GM10266 (cell line): ENCODE results near the gene CCZ1.
"Not testable (repeated sequence)": the region's sequence is repeated elsewhere in the genome, so short reads cannot be mapped to it uniquely, and the experiment has no call there.

Experiments
- DNase-seq: peaks from one replicate; pipeline ENCODE4 v3.0.0; 2012; ENCODE audit errors: extremely low spot score
- TF ChIP-seq, protein P1 (sequence below): IDR thresholded peaks from 2 replicates; pipeline ENCODE4 v1.5.1; 2012; ENCODE audit warnings: mild to moderate bottlenecking, low read depth; ENCODE audit not compliant: control insufficient read depth, insufficient read depth; ENCODE audit errors: missing control alignments

CCZ1 gene

DNA sequence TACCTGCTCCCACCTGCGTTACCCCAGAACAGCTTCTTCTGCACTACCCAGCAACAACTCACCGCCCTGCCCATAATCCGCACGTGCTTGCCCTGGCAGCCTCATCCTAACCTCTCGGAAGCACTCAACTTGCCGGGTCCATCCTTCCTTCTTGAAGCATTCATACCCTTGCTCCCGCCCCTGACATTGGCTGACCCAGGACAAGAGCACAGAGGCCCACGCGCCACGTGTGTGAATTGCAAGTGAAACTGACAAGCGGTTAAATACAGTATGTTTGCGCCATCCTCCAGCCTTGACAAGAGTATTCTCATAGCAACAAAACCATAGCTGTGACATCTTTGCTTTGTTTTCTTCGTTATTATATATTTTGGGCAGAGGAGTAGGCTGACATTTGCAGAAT lies 28.8 kb upstream of the CCZ1 start:
- TF ChIP-seq, protein P1, sequence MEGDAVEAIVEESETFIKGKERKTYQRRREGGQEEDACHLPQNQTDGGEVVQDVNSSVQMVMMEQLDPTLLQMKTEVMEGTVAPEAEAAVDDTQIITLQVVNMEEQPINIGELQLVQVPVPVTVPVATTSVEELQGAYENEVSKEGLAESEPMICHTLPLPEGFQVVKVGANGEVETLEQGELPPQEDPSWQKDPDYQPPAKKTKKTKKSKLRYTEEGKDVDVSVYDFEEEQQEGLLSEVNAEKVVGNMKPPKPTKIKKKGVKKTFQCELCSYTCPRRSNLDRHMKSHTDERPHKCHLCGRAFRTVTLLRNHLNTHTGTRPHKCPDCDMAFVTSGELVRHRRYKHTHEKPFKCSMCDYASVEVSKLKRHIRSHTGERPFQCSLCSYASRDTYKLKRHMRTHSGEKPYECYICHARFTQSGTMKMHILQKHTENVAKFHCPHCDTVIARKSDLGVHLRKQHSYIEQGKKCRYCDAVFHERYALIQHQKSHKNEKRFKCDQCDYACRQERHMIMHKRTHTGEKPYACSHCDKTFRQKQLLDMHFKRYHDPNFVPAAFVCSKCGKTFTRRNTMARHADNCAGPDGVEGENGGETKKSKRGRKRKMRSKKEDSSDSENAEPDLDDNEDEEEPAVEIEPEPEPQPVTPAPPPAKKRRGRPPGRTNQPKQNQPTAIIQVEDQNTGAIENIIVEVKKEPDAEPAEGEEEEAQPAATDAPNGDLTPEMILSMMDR, result no peak
- DNase-seq, result no peak

DNA sequence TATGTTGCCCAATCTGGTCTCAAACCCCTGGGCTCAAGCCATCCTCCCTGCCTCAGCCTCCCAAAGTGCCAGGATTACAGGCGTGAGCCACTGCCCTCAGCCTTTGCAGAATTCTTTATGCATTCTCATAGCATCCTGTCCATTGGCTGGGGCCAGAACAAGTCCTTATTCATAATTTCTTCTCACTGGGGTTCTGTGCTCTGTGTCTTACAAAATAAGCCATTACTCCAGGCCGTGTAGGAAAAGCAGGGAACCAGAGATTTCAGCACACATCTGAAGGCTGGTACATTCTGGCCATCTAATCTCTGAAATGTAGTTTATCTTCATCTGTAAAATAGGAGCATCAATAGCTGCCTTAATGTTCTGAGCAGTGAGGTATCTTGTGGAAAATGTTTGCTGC lies 28.2 kb upstream of the CCZ1 start:
- TF ChIP-seq, protein P1, result no peak
- no peak for DNase-seq

DNA sequence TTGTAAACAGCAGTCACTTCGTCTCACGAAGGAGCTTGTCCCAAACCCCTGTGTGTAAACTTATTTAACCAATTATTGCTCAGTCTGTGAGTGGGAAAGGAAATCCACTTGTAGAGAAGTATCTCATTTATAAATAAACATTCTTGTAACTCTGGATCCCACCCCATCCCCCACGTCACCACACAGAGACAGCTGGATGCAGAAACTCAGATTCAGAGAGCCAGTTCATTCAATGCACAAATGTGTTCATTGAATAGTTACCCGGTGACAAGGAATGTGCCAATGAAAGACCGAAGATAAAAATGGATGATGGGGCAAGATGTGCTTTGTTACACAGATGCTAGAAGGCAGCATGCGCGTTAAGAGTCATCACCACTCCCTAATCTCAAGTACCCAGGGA lies 26.2 kb upstream of the CCZ1 start:
- TF ChIP-seq, protein P1, result no peak

DNA sequence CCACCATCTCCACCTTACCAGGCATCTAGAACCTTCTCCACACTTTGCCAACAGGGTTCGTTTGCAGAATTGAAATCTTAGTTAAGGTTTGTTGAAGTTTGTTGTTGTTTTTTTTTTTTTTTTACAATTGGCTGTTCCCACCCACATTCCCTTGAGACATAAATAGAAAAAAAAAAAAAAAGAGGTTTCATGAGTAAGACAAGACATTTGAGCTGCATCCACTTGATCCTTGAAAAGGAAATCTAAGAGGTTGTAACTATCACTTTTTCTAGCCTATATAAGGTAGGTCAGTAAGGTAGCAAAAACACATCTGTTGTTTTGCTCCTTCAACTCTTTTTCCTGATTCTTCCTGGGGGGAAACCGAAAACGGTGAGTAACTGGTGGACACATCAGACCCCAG lies 18.9 kb upstream of the CCZ1 start:
- DNase-seq, result not testable (repeated sequence)

More for the DNA sequence above, 26.2 kb upstream of the CCZ1 start:
- no peak for DNase-seq

DNA sequence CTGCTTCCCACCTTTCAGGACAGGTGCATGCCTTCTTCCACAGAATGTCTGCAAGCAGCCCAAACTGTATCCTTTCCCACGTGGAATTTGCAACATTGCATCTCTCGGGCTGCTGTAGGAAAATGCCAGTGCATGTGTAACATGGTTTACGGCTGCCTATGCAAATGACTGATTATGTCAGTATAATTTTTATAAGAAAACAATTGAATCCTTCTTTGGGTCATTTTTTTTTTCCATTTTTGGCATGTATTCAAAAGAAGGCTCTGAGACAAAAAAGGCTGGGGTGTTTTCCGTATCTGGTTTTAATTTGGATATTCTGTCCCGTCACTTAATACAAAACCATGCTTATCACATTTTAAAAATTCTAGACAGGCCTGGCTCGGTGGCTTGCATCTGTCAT lies 18.4 kb upstream of the CCZ1 start:
- not testable (repeated sequence) for DNase-seq

DNA sequence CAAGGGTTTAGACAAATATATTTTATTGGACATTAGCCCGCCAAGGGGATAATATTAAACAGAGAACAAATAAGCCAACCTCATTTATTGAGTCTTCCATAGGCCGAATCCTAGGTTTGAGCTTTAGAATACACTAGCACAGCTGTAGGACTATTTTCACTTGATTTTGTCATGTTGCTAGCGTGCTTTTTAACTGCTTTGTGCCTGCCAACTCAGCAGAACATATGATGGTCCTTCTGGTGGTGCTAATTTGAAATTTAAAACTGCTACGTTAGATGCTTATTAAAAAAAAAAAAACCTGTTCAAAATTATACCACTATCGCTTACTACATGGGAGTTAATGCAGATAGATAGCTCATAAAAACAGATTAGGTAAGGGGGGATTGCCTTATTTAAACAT lies 14.1 kb upstream of the CCZ1 start:
- DNase-seq, result not testable (repeated sequence)

DNA sequence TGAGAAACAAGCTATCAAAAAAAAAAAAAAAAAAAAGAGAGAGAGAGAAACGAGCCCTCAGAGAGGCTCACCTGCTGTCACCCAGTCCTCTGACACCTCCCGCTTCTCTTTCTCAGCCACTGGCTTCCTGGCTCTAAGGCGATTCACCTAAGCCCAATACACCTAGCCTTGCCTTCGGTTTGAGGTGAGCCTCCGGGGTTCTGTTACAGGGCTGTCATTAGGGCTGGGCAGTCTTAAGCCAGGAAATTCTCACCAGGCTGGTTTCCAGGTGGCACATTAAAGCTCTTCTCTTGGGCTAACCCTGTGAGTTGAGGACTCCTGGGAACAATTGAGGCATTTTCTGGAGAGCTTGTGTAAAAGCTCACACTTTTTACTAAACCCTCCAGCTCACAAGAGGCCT lies 10.5 kb upstream of the CCZ1 start:
- DNase-seq, result not testable (repeated sequence)

DNA sequence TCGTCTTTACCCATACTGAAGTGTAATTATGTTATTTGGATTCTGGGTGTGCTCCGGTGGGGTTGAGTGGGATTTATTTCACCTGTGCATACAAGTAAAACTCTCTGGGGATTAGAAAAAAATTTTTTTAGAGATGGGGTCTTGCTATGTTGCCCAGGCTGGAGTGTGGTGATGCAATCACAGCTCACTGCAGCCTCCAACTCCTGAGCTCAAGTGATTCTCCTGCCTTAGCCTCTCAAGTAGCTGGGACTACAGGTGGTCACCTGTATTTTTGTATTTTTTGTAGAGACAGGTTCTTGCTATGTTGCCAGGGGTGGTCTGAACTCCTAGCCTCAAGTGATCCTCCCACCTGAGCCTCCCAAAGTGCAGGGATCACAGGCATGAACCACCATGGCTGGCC lies 8.3 kb upstream of the CCZ1 start:
- not testable (repeated sequence) for DNase-seq

DNA sequence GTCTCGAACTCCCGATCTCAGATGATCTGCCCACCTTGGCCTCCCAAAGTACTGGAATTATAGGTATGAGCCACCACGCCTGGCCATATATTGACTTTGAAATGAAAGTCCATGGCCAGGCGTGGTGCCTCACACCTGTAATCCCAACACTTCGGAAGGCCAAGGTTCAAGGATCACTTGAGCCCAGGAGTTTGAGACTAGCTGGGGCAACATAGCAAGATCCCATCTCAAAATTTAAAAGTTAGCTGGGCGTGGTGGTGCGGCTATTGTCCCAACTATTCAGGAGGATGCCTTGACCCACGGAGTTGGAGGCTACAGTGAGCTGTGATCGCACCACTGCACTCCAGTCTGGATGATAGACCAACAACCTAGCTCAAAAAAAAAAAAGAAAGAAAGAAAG lies 6.0 kb upstream of the CCZ1 start:
- DNase-seq, result no peak
- TF ChIP-seq, protein P1, result no peak

DNA sequence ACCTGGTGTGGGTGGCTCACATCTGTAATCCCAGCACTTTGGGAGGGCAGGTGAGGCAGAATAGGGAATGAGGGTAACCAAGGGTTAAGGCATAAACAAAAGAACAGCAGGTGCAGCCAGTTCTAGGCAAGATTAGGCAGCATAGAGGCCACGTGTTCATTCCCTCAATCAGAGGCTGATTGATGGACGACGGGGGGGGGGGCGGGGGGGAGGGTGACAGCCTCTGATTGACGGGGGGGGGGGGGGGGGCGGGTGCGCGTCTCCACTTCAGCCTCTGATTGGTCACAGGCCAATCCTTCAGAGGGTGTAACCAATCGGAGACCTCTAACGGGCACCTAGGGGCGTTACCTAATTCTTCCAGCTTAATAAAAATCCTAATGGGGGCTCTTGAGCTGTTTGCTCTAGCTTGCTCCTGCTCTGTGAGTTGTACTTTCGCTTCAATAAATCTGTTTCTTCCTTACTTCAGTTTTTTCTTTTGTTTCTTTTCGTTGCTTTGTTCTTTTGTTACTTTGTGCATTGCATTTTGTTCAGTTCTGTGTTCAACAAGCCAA lies 1.1 kb upstream of the CCZ1 start:
- not testable (repeated sequence) for DNase-seq

DNA sequence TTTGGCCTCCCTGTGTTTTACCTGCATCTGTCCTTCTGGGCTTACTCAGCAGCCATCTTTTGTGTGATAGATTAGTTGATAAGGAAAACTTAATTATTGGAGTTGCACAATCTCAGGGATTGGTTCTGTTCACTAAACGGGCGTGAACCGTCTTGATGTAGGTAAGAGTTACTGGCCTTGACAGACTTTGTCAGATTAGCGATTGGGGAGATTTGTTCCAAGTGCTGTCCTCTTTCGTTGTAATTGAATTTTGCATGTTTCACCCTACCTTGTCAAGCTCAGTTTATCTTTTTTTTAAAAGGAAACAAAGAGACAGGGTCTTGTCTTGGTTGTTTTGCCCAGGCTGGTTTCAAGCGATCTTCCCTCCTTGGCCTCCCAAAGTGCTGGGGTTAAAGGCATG lies 4.5 kb downstream of the CCZ1 start:
- DNase-seq, result not testable (repeated sequence)

DNA sequence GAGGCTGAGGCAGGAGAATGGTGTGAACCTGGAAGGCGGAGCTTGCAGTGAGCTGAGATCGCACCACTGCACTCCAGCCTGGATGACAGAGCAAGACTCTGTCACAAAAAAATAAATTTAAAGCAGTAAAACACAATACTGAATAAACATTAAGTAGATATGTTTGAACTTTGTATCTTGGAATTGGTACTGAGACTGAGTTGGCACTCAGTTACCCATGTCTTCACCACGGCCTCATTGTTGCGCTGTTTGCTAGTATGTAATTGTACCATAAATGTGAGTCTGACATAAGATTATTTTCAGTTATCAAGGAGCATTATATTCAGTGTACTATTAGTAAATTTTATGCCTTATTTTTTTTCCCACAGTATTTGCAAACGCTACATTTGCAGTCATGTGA lies 6.2 kb downstream of the CCZ1 start:
- DNase-seq, result not testable (repeated sequence)

DNA sequence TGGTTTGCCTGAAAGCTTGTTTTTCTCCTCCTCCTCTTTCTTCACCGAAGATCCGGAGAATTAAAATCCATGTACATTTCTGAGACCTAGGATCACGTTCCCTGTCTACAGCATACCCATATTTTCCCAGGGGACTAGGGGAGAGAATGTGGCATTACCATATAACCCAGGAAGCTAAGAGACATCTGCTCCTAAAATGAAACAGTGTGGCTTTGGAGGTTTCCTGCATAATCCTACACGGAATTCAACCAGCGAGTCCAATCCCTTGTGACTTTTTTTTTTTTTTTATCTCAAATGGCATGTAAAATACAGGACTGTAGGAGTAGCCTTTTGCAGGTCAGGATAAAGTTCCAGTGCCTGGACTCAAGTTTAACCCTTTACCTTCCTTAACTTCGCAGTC lies 10.3 kb downstream of the CCZ1 start:
- DNase-seq, result not testable (repeated sequence)

DNA sequence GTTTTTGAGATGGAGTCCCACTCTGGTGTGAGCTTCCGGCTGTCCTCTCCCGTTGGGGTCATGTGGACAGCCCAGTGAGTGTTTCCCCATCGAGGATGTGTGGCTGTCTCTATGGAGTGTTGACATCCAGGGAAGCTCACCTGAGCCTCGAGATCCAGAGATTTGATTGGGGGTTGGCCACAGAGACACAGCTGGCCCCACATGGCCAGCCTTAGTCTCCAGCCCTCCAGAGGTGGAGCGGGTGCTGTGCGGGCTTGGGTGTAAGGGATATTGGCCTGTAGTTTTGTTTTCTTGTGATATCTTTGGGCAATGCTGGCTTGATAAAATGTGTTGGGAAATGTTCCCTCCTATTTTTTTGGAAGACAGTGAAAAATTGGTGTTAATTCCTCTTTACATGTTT lies 18.0 kb downstream of the CCZ1 start:
- DNase-seq, result not testable (repeated sequence)

DNA sequence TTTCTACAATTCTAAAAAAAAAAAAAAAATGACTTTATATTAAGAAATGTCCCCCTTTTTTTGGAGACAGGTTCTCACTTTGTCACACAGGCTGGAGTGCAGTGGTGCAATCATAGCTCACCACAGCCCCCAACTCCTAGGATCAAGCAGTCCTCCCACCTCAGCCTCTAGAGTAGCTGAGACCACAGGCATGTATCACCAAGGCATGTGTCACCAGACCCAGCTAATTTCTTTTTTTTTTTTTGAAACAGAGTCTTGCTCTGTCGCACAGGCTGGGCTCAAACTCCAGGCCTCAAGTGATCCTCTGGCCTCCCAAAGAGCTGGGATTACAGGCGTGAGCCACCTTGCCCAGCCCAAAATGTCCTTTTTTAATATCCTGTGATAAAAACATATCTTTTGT lies 25.6 kb downstream of the CCZ1 start:
- DNase-seq, result not testable (repeated sequence)

DNA sequence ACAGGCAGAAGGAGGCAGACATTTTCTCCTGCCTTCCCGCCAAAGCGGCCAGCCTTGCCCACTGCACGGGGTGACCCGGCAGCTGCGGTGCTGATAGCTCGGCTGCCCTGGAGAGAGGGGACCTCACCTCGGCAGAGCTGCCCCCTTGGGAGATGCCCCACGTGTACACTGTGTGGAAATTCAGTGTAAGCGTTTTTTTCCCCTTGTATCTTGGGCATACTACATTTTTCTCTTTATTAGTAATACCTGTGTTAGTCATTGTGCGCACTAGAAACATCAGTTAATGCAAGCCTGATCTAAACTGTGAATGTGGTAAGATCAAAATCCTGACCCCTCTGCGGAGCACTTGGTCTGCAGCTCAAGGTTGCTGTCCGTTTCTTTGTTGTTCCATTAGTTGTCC lies 26.1 kb downstream of the CCZ1 start:
- not testable (repeated sequence) for DNase-seq

DNA sequence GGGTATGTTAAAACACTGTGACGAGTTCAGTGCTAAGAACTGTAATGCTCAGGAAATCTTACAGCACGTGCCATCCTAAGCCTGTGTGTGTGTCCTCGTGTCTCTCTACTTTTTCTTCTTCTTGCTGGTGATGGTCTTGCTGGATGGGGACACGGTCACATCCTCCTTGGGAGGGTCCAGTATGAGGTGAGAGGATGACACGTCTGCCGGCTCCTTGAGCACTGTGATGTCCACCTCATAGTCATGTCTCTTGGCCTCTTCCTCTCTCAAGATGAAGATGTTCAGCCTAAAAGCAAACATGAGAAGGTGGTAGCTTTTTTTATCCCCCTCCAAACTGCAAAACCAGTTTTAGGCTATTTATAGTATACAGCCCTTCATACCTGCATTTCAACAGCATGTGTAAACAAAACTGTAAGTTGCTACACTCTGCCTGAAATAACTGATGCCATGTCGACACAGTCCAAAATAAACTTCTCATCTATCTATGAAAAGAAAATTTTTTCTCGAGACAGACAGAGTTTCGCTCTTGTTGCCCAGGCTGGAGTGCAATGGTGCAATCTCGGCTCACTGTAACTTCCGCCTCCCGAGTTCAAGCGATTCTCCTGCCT lies 27.8 kb downstream of the CCZ1 start:
- not testable (repeated sequence) for DNase-seq
